ENCODE measurements around the gene PAGE4.

The PAGE4 gene

GRCh38 chrX:49829016-49829415, at the start of gene PAGE4:
PAGE4 (plus strand) TSS chrX:49829303; CDS start chrX:49830429, 1,126 bp downstream.
- no peak for DNase-seq (ENCODE audit: low read depth in 2 of 2)

- no peak for DNase-seq (ENCODE audit: low read depth in 2 of 2)
These were observed 44.3 kb upstream of the PAGE4 start for GRCh38 chrX:49784747-49785280.

- DNase-seq (ENCODE audit: low read depth in 2 of 2) = no peak
These were observed 36.7 kb upstream of the PAGE4 start for GRCh38 chrX:49792376-49792775.

- no peak for DNase-seq (ENCODE audit: low read depth in 2 of 2)
These were observed 35.4 kb upstream of the PAGE4 start for GRCh38 chrX:49793686-49794085.

GRCh38 chrX:49799828-49800227, 29.3 kb upstream of the PAGE4 start:
- no peak for DNase-seq (ENCODE audit: low read depth in 2 of 2)

GRCh38 chrX:49809891-49810632, 19.0 kb upstream of the PAGE4 start:
- no peak for DNase-seq (ENCODE audit: low read depth in 2 of 2)

GRCh38 chrX:49812177-49812576, 16.9 kb upstream of the PAGE4 start:
- DNase-seq (ENCODE audit: low read depth in 2 of 2) = no peak

GRCh38 chrX:49816435-49816834, 12.7 kb upstream of the PAGE4 start:
- no peak for DNase-seq (ENCODE audit: low read depth in 2 of 2)

- DNase-seq (ENCODE audit: low read depth in 2 of 2) = no peak
These were observed 9.3 kb downstream of the PAGE4 start for GRCh38 chrX:49838374-49838773.

GRCh38 chrX:49840679-49841078, 11.6 kb downstream of the PAGE4 start:
- DNase-seq (ENCODE audit: low read depth in 2 of 2) = peak; percentile 22 to 30

- no peak for DNase-seq (ENCODE audit: low read depth in 2 of 2)
These were observed 13.5 kb downstream of the PAGE4 start for GRCh38 chrX:49842621-49843020.

- DNase-seq (ENCODE audit: low read depth in 2 of 2) = no peak
These were observed 15.5 kb downstream of the PAGE4 start for GRCh38 chrX:49844611-49845010.

GRCh38 chrX:49845701-49846403, 16.7 kb downstream of the PAGE4 start:
- no peak for DNase-seq (ENCODE audit: low read depth in 2 of 2)

GRCh38 chrX:49846522-49846921, 17.4 kb downstream of the PAGE4 start:
- no peak for DNase-seq (ENCODE audit: low read depth in 2 of 2)

GRCh38 chrX:49848275-49848674, 19.2 kb downstream of the PAGE4 start:
- DNase-seq (ENCODE audit: low read depth in 2 of 2) = no peak

- DNase-seq (ENCODE audit: low read depth in 2 of 2) = no peak
These were observed 20.9 kb downstream of the PAGE4 start for GRCh38 chrX:49850028-49850427.

- no peak for DNase-seq (ENCODE audit: low read depth in 2 of 2)
These were observed 24.6 kb downstream of the PAGE4 start for GRCh38 chrX:49853661-49854060.

GRCh38 chrX:49856819-49857218, 27.7 kb downstream of the PAGE4 start:
- DNase-seq (ENCODE audit: low read depth in 2 of 2) = no peak

- no peak for DNase-seq (ENCODE audit: low read depth in 2 of 2)
These were observed 29.2 kb downstream of the PAGE4 start for GRCh38 chrX:49858341-49858740.

GRCh38 chrX:49859491-49859890, 30.4 kb downstream of the PAGE4 start:
- no peak for DNase-seq (ENCODE audit: low read depth in 2 of 2)

- no peak for DNase-seq (ENCODE audit: low read depth in 2 of 2)
These were observed 31.9 kb downstream of the PAGE4 start for GRCh38 chrX:49860867-49861535.

GRCh38 chrX:49862093-49862492, 33.0 kb downstream of the PAGE4 start:
- DNase-seq (ENCODE audit: low read depth in 2 of 2) = no peak

- DNase-seq (ENCODE audit: low read depth in 2 of 2) = no peak
These were observed 39.6 kb downstream of the PAGE4 start for GRCh38 chrX:49868739-49869138.

Measured in stimulated activated CD4-positive, alpha-beta T cell treated with anti-CD3 and anti-CD28 coated beads, Interleukin-4, amount 100 ng/mL, for 48 hours (primary cell).